HEK293 (cell line): ENCODE results near the gene FAM210B.

Source experiments
- HOXC10 ChIP-seq: sonication (generic); formaldehyde crosslinking; IDR thresholded peaks from 2 replicates; pipeline ENCODE4 v1.8.1; 2023; ENCODE audit warnings: mild to moderate bottlenecking, missing genetic modification reagents
- MZF1 ChIP-seq: fragments of 450-650 bp; formaldehyde crosslinking; IDR thresholded peaks from 2 replicates; pipeline ENCODE4 v1.5.1; 2017; ENCODE audit warnings: missing biosample characterization, missing genetic modification characterization, borderline replicate concordance
- PRDM1 ChIP-seq: fragments of 450-650 bp; formaldehyde crosslinking; IDR thresholded peaks from 2 replicates; pipeline ENCODE4; 2016; ENCODE audit warnings: missing biosample characterization, missing genetic modification characterization
- ZBTB1 ChIP-seq: fragments of 450-650 bp; formaldehyde crosslinking; IDR thresholded peaks from 2 replicates; pipeline ENCODE4 v1.5.1; 2016; ENCODE audit warnings: missing biosample characterization, missing genetic modification characterization
- ZBTB20 ChIP-seq: fragments of 450-650 bp; formaldehyde crosslinking; IDR thresholded peaks from 2 replicates; pipeline ENCODE4 v1.5.1; 2016; ENCODE audit warnings: missing biosample characterization, missing genetic modification characterization
- ZBTB7A ChIP-seq: fragments of 450-650 bp; formaldehyde crosslinking; IDR thresholded peaks from 2 replicates; pipeline ENCODE4 v1.5.1; 2016; ENCODE audit warnings: low read depth, missing biosample characterization, missing genetic modification characterization
- ZFHX2 ChIP-seq: fragments of 450-650 bp; formaldehyde crosslinking; conservative IDR thresholded peaks from 2 replicates; pipeline ENCODE4 v1.5.1; 2016; ENCODE audit warnings: missing biosample characterization, missing genetic modification characterization
- ZNF10 ChIP-seq: fragments of 450-650 bp; formaldehyde crosslinking; IDR thresholded peaks from 2 replicates; pipeline ENCODE4 v1.5.1; 2017; ENCODE audit warnings: missing biosample characterization, missing genetic modification characterization
- ZNF112 ChIP-seq: fragments of 450-650 bp; formaldehyde crosslinking; IDR thresholded peaks from 2 replicates; pipeline ENCODE4 v1.5.0; 2017; ENCODE audit warnings: missing biosample characterization, missing genetic modification characterization
- ZNF184 ChIP-seq: fragments of 450-650 bp; IDR thresholded peaks from 2 replicates; pipeline ENCODE4 v1.5.1; 2018; ENCODE audit warnings: missing biosample characterization, mild to moderate bottlenecking, missing genetic modification characterization
- ZNF214 ChIP-seq: fragments of 450-650 bp; formaldehyde crosslinking; IDR thresholded peaks from 2 replicates; pipeline ENCODE4 v1.5.1; 2017; ENCODE audit warnings: missing biosample characterization, mild to moderate bottlenecking, missing genetic modification characterization, borderline replicate concordance
- ZNF24 ChIP-seq: fragments of 450-650 bp; formaldehyde crosslinking; IDR thresholded peaks from 2 replicates; pipeline ENCODE4 v1.5.1; 2016; ENCODE audit warnings: missing biosample characterization, missing genetic modification characterization
- ZNF248 ChIP-seq: fragments of 450-650 bp; formaldehyde crosslinking; IDR thresholded peaks from 2 replicates; pipeline ENCODE4 v1.5.1; 2017; ENCODE audit warnings: missing biosample characterization, missing genetic modification characterization
- ZNF302 ChIP-seq: fragments of 450-650 bp; formaldehyde crosslinking; IDR thresholded peaks from 2 replicates; pipeline ENCODE4 v1.5.1; 2016; ENCODE audit warnings: missing biosample characterization, missing genetic modification characterization, low read depth
- ZNF324 ChIP-seq: fragments of 450-650 bp; formaldehyde crosslinking; IDR thresholded peaks from 2 replicates; pipeline ENCODE4 v1.5.1; 2016; ENCODE audit warnings: missing biosample characterization, missing genetic modification characterization
- ZNF426 ChIP-seq: fragments of 450-650 bp; formaldehyde crosslinking; IDR thresholded peaks from 2 replicates; pipeline ENCODE4 v1.5.1; 2017; ENCODE audit warnings: missing biosample characterization, missing genetic modification characterization, mild to moderate bottlenecking, inconsistent platforms, moderate library complexity
- ZNF530 ChIP-seq: fragments of 450-650 bp; formaldehyde crosslinking; IDR thresholded peaks from 2 replicates; pipeline ENCODE4 v1.5.1; 2016; ENCODE audit warnings: low read depth, missing biosample characterization, missing genetic modification characterization
- ZNF585B ChIP-seq: fragments of 450-650 bp; formaldehyde crosslinking; IDR thresholded peaks from 2 replicates; pipeline ENCODE4 v1.5.1; 2016; ENCODE audit warnings: missing biosample characterization, missing genetic modification characterization
- ZNF654 ChIP-seq: fragments of 450-650 bp; formaldehyde crosslinking; IDR thresholded peaks from 2 replicates; pipeline ENCODE4 v1.5.1; 2016; ENCODE audit warnings: low read depth, missing biosample characterization, missing genetic modification characterization
- ZNF707 ChIP-seq: fragments of 450-650 bp; formaldehyde crosslinking; IDR thresholded peaks from 2 replicates; pipeline ENCODE4 v1.5.1; 2016; ENCODE audit warnings: missing biosample characterization, missing genetic modification characterization
- TF ChIP-seq, protein P1 (sequence below): fragments of 450-650 bp; formaldehyde crosslinking; IDR thresholded peaks from 2 replicates; pipeline ENCODE4 v1.5.1; 2017; ENCODE audit warnings: missing biosample characterization, missing genetic modification characterization
- TF ChIP-seq, protein P2 (sequence below): fragments of 450-650 bp; formaldehyde crosslinking; IDR thresholded peaks from 2 replicates; pipeline ENCODE4 v1.5.1; 2017; ENCODE audit warnings: missing biosample characterization, missing genetic modification characterization
- TF ChIP-seq, protein P3 (sequence below): fragments of 450-650 bp; formaldehyde crosslinking; IDR thresholded peaks from 2 replicates; pipeline ENCODE4 v1.5.1; 2016; ENCODE audit warnings: missing biosample characterization, missing genetic modification characterization
- TF ChIP-seq, protein P4 (sequence below): fragments of 450-650 bp; IDR thresholded peaks from 2 replicates; pipeline ENCODE4 v1.5.1; 2018; ENCODE audit warnings: missing biosample characterization, missing genetic modification characterization
- TF ChIP-seq, protein P5 (sequence below): fragments of 450-650 bp; formaldehyde crosslinking; IDR thresholded peaks from 2 replicates; pipeline ENCODE4 v1.5.1; 2016; ENCODE audit warnings: missing biosample characterization, missing genetic modification characterization
- TF ChIP-seq, protein P6 (sequence below): fragments of 450-650 bp; formaldehyde crosslinking; IDR thresholded peaks from 2 replicates; pipeline ENCODE4 v1.5.1; 2017; ENCODE audit warnings: missing biosample characterization, mild to moderate bottlenecking, missing genetic modification characterization, moderate library complexity
- TF ChIP-seq, protein P7 (sequence below): fragments of 450-650 bp; formaldehyde crosslinking; IDR thresholded peaks from 2 replicates; pipeline ENCODE4 v1.5.1; 2017; ENCODE audit warnings: missing biosample characterization, missing genetic modification characterization

Gene FAM210B

DNA sequence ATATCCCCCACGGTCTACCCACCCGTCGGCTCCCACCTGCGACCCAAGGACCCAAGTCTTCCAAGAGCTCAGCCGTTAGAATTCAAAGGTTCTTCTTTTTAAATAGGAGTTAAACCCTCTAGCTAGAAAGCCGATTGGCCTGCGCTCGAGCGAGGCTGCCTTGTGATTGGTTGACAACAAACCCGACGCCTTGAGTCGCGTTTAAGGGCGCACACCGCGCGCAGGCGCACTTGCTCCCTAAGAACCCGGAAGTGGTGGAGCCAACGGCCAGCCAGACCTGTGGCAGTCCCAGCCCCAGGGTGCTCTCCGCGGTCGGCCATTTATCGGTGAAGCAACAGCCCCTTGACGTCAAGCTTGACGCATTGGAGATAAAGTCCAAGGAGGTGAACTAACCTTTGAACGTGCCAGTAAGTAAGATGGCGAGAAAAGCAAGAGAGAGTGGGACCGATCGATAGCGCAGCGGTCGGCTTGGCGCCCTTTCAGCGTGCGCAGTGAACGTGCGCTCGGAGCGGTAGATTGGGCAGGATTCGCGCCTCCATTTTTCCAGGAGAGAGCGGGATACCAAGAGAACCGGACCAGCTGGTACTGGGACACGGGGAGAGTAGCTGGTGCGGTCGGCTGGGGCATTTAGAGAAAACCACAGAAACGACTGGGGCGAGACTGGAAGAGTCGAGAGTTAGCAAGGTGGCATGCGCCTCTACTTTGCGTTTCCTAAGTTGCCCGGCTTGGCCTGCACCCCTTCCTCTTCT lies 33.5 kb downstream of the FAM210B start, which contains the start of the genes AURKA and CSTF1 (continued):
- TF ChIP-seq, protein P1, sequence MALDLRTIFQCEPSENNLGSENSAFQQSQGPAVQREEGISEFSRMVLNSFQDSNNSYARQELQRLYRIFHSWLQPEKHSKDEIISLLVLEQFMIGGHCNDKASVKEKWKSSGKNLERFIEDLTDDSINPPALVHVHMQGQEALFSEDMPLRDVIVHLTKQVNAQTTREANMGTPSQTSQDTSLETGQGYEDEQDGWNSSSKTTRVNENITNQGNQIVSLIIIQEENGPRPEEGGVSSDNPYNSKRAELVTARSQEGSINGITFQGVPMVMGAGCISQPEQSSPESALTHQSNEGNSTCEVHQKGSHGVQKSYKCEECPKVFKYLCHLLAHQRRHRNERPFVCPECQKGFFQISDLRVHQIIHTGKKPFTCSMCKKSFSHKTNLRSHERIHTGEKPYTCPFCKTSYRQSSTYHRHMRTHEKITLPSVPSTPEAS (tag by site-specific recombination): no peak; the same call in 1 of the 2 replicates
- TF ChIP-seq, protein P2, sequence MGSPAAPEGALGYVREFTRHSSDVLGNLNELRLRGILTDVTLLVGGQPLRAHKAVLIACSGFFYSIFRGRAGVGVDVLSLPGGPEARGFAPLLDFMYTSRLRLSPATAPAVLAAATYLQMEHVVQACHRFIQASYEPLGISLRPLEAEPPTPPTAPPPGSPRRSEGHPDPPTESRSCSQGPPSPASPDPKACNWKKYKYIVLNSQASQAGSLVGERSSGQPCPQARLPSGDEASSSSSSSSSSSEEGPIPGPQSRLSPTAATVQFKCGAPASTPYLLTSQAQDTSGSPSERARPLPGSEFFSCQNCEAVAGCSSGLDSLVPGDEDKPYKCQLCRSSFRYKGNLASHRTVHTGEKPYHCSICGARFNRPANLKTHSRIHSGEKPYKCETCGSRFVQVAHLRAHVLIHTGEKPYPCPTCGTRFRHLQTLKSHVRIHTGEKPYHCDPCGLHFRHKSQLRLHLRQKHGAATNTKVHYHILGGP (tag by site-specific recombination): no peak
- TF ChIP-seq ZNF585B (no peak), ZNF24 (peak; percentile 67; the same call in 1 of the 2 replicates), ZFHX2 (tag by site-specific recombination) (no peak), ZNF184 (no peak), ZNF302 (no peak), ZNF214 (tag by site-specific recombination) (no peak), ZNF654 (tag by site-specific recombination) (no peak), MZF1 (no peak), ZNF707 (no peak), ZBTB1 (tag by site-specific recombination) (0 out of 2 replicates have a peak, but pooled peaks have one; percentile 30), ZBTB7A (tag by site-specific recombination) (no peak), ZNF426 (tag by site-specific recombination) (no peak), ZNF248 (tag by site-specific recombination) (no peak), ZNF10 (tag by site-specific recombination) (no peak), ZNF112 (no peak), HOXC10 (CRISPR knock-in tag) (no peak), ZNF530 (tag by site-specific recombination) (no peak), ZNF324 (tag by site-specific recombination) (peak; percentile 81), PRDM1 (peak; percentile 91), ZBTB20 (no peak; the same call in 1 of the 2 replicates)
- TF ChIP-seq, protein P3, sequence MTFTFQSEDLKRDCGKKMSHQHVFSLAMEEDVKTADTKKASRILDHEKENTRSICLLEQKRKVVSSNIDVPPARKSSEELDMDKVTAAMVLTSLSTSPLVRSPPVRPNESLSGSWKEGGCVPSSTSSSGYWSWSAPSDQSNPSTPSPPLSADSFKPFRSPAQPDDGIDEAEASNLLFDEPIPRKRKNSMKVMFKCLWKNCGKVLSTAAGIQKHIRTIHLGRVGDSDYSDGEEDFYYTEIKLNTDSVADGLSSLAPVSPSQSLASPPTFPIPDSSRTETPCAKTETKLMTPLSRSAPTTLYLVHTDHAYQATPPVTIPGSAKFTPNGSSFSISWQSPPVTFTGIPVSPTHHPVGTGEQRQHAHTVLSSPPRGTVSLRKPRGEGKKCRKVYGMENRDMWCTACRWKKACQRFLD: no peak
- TF ChIP-seq, protein P4, sequence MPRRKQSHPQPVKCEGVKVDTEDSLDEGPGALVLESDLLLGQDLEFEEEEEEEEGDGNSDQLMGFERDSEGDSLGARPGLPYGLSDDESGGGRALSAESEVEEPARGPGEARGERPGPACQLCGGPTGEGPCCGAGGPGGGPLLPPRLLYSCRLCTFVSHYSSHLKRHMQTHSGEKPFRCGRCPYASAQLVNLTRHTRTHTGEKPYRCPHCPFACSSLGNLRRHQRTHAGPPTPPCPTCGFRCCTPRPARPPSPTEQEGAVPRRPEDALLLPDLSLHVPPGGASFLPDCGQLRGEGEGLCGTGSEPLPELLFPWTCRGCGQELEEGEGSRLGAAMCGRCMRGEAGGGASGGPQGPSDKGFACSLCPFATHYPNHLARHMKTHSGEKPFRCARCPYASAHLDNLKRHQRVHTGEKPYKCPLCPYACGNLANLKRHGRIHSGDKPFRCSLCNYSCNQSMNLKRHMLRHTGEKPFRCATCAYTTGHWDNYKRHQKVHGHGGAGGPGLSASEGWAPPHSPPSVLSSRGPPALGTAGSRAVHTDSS (tag by site-specific recombination): no peak
- TF ChIP-seq, protein P5, sequence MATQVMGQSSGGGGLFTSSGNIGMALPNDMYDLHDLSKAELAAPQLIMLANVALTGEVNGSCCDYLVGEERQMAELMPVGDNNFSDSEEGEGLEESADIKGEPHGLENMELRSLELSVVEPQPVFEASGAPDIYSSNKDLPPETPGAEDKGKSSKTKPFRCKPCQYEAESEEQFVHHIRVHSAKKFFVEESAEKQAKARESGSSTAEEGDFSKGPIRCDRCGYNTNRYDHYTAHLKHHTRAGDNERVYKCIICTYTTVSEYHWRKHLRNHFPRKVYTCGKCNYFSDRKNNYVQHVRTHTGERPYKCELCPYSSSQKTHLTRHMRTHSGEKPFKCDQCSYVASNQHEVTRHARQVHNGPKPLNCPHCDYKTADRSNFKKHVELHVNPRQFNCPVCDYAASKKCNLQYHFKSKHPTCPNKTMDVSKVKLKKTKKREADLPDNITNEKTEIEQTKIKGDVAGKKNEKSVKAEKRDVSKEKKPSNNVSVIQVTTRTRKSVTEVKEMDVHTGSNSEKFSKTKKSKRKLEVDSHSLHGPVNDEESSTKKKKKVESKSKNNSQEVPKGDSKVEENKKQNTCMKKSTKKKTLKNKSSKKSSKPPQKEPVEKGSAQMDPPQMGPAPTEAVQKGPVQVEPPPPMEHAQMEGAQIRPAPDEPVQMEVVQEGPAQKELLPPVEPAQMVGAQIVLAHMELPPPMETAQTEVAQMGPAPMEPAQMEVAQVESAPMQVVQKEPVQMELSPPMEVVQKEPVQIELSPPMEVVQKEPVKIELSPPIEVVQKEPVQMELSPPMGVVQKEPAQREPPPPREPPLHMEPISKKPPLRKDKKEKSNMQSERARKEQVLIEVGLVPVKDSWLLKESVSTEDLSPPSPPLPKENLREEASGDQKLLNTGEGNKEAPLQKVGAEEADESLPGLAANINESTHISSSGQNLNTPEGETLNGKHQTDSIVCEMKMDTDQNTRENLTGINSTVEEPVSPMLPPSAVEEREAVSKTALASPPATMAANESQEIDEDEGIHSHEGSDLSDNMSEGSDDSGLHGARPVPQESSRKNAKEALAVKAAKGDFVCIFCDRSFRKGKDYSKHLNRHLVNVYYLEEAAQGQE (tag by site-specific recombination): peak; percentile 60; the same call in 1 of the 2 replicates
- TF ChIP-seq, protein P6, sequence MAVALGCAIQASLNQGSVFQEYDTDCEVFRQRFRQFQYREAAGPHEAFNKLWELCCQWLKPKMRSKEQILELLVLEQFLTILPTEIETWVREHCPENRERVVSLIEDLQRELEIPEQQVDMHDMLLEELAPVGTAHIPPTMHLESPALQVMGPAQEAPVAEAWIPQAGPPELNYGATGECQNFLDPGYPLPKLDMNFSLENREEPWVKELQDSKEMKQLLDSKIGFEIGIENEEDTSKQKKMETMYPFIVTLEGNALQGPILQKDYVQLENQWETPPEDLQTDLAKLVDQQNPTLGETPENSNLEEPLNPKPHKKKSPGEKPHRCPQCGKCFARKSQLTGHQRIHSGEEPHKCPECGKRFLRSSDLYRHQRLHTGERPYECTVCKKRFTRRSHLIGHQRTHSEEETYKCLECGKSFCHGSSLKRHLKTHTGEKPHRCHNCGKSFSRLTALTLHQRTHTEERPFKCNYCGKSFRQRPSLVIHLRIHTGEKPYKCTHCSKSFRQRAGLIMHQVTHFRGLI (tag by site-specific recombination): no peak; the same call in 1 of the 2 replicates
- TF ChIP-seq, protein P7, sequence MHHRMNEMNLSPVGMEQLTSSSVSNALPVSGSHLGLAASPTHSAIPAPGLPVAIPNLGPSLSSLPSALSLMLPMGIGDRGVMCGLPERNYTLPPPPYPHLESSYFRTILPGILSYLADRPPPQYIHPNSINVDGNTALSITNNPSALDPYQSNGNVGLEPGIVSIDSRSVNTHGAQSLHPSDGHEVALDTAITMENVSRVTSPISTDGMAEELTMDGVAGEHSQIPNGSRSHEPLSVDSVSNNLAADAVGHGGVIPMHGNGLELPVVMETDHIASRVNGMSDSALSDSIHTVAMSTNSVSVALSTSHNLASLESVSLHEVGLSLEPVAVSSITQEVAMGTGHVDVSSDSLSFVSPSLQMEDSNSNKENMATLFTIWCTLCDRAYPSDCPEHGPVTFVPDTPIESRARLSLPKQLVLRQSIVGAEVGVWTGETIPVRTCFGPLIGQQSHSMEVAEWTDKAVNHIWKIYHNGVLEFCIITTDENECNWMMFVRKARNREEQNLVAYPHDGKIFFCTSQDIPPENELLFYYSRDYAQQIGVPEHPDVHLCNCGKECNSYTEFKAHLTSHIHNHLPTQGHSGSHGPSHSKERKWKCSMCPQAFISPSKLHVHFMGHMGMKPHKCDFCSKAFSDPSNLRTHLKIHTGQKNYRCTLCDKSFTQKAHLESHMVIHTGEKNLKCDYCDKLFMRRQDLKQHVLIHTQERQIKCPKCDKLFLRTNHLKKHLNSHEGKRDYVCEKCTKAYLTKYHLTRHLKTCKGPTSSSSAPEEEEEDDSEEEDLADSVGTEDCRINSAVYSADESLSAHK: no peak; the same call in 1 of the 2 replicates
